Coronary artery (tissue), 2 donors: ENCODE results near the gene ANK3.

ENCODE experiments used
- DNase-seq: peaks from one replicate; pipeline ENCODE4 v3.0.0-alpha.2; 2017; ENCODE audit warnings: low spot score
- H3K27ac ChIP-seq, 2 donors: fragments of 200-600 bp; sonication (generic); one replicate each; pipeline ENCODE4 v1.5.1; 2016 to 2019
- H3K4me3 ChIP-seq: fragments of 200-600 bp; sonication (generic); 2 replicates; pipeline ENCODE4 v1.5.1; 2016; ENCODE audit warnings: mild to moderate bottlenecking, moderate library complexity
- TF ChIP-seq, protein P1 (sequence below): fragments of 200-600 bp; sonication (generic); IDR thresholded peaks from one replicate; pipeline ENCODE4 v1.5.1; 2019; ENCODE audit warnings: antibody characterized with exemption

Gene ANK3

DNA sequence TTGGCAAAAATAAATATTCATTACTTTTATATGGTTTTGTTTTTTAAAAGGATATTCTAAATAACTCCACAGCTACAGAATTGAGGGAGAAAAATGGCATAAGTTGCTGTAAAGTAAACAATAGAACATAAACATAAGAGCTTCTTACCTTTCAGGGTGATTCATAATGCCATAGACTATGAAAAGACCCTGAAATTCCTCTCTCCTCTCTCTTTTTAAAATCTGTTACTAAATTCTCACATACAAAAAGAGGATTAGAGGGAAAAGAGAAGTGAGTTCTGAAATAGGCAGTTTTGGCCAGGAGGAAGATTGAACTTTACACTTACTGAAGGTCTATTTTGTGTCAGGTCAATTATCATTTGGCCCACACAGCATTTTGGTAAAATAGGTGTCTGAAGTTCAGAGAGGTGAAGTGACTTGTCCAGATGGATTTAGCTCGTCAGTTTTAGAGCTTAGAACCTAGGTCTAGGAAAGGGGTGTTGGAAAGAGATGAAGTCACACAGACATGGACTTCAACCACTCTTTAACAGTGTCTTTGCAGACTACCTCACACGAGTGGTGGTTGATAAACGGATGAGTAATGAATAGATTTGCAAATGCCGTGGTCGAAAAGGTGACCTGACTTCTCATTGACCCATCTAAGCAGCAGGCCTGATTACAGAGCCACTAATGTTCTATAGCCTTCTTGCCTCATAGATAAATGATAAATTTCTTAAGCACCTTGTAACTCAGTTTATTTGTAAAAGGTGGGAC lies 292.7 kb downstream of the ANK3 start:
- no peak overlapping the region for H3K27ac ChIP-seq
- DNase-seq: no peak
- TF ChIP-seq, protein P1, sequence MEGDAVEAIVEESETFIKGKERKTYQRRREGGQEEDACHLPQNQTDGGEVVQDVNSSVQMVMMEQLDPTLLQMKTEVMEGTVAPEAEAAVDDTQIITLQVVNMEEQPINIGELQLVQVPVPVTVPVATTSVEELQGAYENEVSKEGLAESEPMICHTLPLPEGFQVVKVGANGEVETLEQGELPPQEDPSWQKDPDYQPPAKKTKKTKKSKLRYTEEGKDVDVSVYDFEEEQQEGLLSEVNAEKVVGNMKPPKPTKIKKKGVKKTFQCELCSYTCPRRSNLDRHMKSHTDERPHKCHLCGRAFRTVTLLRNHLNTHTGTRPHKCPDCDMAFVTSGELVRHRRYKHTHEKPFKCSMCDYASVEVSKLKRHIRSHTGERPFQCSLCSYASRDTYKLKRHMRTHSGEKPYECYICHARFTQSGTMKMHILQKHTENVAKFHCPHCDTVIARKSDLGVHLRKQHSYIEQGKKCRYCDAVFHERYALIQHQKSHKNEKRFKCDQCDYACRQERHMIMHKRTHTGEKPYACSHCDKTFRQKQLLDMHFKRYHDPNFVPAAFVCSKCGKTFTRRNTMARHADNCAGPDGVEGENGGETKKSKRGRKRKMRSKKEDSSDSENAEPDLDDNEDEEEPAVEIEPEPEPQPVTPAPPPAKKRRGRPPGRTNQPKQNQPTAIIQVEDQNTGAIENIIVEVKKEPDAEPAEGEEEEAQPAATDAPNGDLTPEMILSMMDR: no peak
- H3K4me3 ChIP-seq: no peak overlapping the region

DNA sequence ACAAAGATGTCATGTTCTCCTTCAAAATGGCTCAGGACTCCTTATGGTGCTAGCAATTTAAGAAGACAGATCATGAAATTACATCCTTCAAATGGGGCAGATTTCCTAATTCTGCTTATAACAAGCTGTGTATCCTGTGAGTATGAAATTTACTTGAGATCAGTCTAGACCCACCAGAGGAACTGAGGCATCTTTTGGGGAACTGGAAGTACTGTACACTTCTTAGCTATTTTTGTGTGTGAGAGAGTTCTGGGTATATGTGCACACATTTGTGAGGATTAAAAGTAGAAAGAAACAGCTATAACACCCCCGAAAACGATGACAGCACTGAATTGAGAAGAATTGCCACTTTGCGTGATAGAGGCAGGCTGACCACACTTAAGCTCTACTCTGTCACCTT lies 296.4 kb downstream of the ANK3 start:
- Histone ChIP-seq H3K27ac (no peak overlapping the region), H3K4me3 (no peak overlapping the region)
- DNase-seq: no peak
- TF ChIP-seq, protein P1: no peak

DNA sequence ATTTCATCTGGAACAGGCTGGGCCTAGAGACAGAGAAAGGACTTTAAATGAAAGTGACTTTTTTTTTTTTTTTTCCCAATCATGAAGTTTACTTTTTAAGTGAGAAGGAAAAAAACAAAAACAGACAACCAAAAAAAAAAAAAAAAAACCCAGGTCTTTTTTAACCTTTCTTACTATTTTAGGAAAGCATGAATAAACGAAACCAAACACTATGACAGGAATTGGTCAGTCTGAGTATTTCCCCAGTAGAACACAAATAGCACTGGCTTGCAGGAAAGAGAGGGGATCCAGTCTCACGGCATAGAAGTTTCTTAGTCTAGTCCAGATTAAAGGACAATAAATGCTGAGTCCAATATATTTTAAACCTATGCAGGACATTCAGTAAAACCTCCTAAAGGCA lies 302.8 kb downstream of the ANK3 start:
- DNase-seq: no peak

DNA sequence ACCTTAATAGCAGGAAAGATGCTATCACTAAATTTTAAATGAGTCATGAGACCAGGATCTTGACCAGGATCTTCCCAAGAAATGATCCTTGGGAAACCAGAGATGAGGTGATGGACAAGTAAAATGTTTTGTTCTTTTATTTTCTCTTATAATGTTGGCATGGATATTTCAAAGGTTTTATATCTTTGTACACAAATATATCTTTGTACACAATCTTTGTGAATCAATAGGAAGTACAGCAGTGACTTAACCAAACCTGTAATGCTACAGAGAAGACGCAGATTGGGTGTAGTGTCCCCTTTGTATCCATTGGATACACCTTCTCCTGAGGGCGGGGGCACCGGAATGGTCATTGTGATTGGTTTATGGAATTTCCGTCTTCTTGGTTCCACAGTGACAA lies 303.3 kb downstream of the ANK3 start:
- TF ChIP-seq, protein P1: no peak
- no peak overlapping the region for H3K27ac ChIP-seq
- no peak for DNase-seq

More for the DNA sequence above, 302.8 kb downstream of the ANK3 start:
- Histone ChIP-seq H3K4me3 (no peak overlapping the region), H3K27ac (peak overlapping the region in 1 of 2 donors; percentile 44)
- TF ChIP-seq, protein P1: no peak

DNA sequence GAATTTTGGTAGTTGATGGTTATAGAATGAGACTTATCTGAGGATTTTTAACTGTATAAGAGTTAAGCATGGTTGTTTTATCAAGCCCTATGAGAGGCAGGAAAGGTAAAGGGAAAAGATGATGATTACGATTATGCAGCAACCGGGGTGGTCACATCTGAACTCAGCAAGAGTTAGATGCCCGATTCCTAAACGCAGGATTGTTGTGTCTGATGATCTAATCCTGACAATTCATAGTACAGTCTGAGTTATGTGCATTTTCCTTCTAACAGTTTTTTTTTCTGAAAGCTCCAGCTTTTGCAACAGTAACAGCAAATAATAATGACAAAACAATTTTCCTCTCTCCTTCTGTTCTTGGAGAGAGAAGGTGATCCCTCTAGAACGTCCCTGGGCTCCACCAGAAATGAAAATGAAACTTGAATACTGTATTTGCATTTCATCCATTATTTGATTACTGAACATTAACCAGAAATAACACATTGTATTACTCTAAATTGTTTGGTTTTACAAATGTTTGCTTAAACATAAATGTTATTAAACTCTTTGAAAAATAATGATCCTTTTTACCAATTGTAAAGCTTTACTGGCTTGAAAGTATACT lies 306.8 kb downstream of the ANK3 start:
- Histone ChIP-seq H3K27ac (no peak overlapping the region), H3K4me3 (peak overlapping the region; percentile 31)
- TF ChIP-seq, protein P1: no peak
- no peak for DNase-seq

More for the DNA sequence above, 303.3 kb downstream of the ANK3 start:
- H3K4me3 ChIP-seq: no peak overlapping the region

DNA sequence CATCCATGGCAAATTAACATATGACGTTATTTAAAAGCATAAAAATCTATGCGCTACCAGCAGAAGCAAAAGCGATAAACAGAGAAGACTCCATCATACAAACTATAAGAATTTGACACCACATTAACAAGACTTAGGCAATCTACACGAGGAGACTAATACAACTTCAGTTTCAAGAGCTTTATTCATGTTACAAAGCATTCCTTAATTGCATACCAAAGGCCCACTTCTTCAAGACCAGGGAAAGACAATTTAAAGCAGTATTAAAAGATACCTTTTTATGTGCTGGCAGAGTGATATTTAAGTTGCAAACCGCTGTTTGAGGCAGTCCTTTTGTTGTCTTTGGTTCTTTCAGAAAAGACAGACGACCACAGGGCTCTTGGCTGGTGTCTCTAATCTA lies 307.3 kb downstream of the ANK3 start:
- H3K4me3 ChIP-seq: no peak overlapping the region
- DNase-seq: no peak
- TF ChIP-seq, protein P1: no peak
- no peak overlapping the region for H3K27ac ChIP-seq
